Gastroesophageal sphincter (tissue), 4 donors: ENCODE measurements around the gene ITPR2. TPM values are rescaled to one million over a fixed set of nuclear protein-coding genes. Genes with fewer than 3 reads are reported as not detected.

ENCODE experiments used
- ATAC-seq: fragments of 150-250 bp; one replicate; pipeline ENCODE4 v1.9.1; 2016; ENCODE audit warnings: mild to moderate bottlenecking, moderate library complexity
- H3K27ac ChIP-seq, 4 donors: fragments of 200-600 bp; sonication (generic) in 3 of 4; 1 replicate in 3 of 4; 2 replicates in 1 of 4; pipeline ENCODE4 v1.5.1; 2016 to 2019
- H3K27me3 ChIP-seq: fragments of 200-600 bp; sonication (generic); one replicate; pipeline ENCODE4 v1.5.1; 2019
- H3K36me3 ChIP-seq, 2 donors: fragments of 200-600 bp; sonication (generic); one replicate each; pipeline ENCODE4 v1.5.1; 2019; ENCODE audit warnings: control low read depth in 1 of 2
- H3K4me1 ChIP-seq, 3 donors: fragments of 200-600 bp; sonication (generic); 1 replicate in 2 of 3; 2 replicates in 1 of 3; pipeline ENCODE4 v1.5.1; 2016 to 2019; ENCODE audit warnings: control low read depth in 2 of 3
- H3K4me3 ChIP-seq, 2 donors: fragments of 200-600 bp; sonication (generic); one replicate each; pipeline ENCODE4 v1.5.1; 2019; ENCODE audit warnings: mild to moderate bottlenecking in 1 of 2, moderate library complexity in 1 of 2
- H3K9me3 ChIP-seq, 3 donors: fragments of 200-600 bp; sonication (generic); one replicate each; pipeline ENCODE4 v1.5.1; 2017 to 2019; ENCODE audit warnings: control low read depth in 2 of 3
- CTCF ChIP-seq, 4 experiments: fragments of 200-600 bp in 2 of 4; fragments of 450-650 bp in 2 of 4; sonication (generic) in 1 of 4; IDR thresholded peaks; one replicate each; pipeline ENCODE4 v1.5.1; 2017 to 2019; ENCODE audit warnings: antibody characterized with exemption in 4 of 4, mild to moderate bottlenecking in 2 of 4, moderate library complexity in 2 of 4
- EP300 ChIP-seq: sonication (generic); formaldehyde crosslinking; IDR thresholded peaks from one replicate; pipeline ENCODE4 v1.6.1; 2017; ENCODE audit warnings: antibody characterized with exemption, mild to moderate bottlenecking
- POLR2A ChIP-seq, 2 donors: fragments of 450-650 bp; IDR thresholded peaks; one replicate each; pipeline ENCODE4 v1.6.1; 2017; ENCODE audit warnings: antibody characterized with exemption in 2 of 2, mild to moderate bottlenecking in 2 of 2, moderate library complexity in 1 of 2
- POLR2AphosphoS5 ChIP-seq: sonication (generic); formaldehyde crosslinking; IDR thresholded peaks from one replicate; pipeline ENCODE4 v1.6.1; 2017; ENCODE audit warnings: antibody characterized with exemption
- WGBS, 2 donors: methylation state at CpG; one replicate each; pipeline ENCODE4 v1.1.5; 2018; ENCODE audit warnings: low coverage in 1 of 2; 5-methylcytosine and 5-hydroxymethylcytosine counted together
- total RNA-seq, 4 donors: library from RNA; depleted of rRNA; stranded (reverse); fragments of >200 nt; gene quantifications; one replicate each; pipeline ENCODE4 v1.1.0, GENCODE V29; 2016

Gene ITPR2
- total RNA-seq, 4 donors from 2014 or later = 30.8 to 63.0 (median 44.4) TPM

DNA sequence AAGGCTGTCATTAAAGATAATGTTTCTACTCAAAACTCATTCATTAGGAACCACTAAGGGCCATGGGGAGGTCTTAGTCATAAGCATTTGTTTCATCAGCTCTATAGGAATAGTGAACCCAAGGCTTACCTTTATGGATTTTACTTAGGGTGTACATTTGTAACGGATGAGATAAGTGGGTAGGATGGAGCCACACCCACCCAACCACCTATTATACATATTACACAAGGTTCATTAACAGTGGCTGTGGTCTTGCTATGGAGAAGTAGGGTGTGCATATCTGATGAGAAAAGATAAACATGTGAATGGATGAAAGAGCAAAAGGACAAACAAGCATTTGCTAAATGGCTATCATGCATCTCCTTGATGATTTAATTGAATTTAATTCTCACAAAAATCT lies 39.6 kb upstream of the ITPR2 start:
- no peak for ATAC-seq
- Histone ChIP-seq H3K4me3 (no peak overlapping the region), H3K4me1 (peaks cover 0 to 20% (median 0%) of the 10 kb centered on the region in 3 donors), H3K9me3 (no peaks in the 10 kb centered on the region), H3K27me3 (no peaks in the 10 kb centered on the region), H3K27ac (no peak overlapping the region), H3K36me3 (no peaks in the 10 kb centered on the region)
- WGBS, 2 donors = 86 to 89% methylated on average over 1 of the region's 1 CpG
- TF ChIP-seq POLR2A (IDR thresholded peaks at IDR 0.05) (no peak), CTCF (IDR thresholded peaks at IDR 0.05) (no peak), EP300 (no peak), POLR2AphosphoS5 (no peak)

GRCh38 chr12:26871985-26872384 lies 39.0 kb upstream of the ITPR2 start:
- no peaks in the 10 kb centered on the region for H3K27me3 ChIP-seq
- H3K36me3 ChIP-seq = no peaks in the 10 kb centered on the region
- no peak for ATAC-seq
- no peaks in the 10 kb centered on the region for H3K9me3 ChIP-seq
- peaks cover 0 to 17% (median 0%) of the 10 kb centered on the region in 3 donors for H3K4me1 ChIP-seq
- H3K4me3 ChIP-seq = no peak overlapping the region
- TF ChIP-seq POLR2AphosphoS5 (no peak), POLR2A (IDR thresholded peaks at IDR 0.05) (no peak), EP300 (no peak), CTCF (IDR thresholded peaks at IDR 0.05) (no peak)
- H3K27ac ChIP-seq = no peak overlapping the region
- 61 to 75% methylated on average over 2 of the region's 2 CpGs for WGBS, 2 donors

- H3K4me3 ChIP-seq = no peak overlapping the region
- no peak for TF ChIP-seq CTCF (IDR thresholded peaks at IDR 0.05)
- no peak for TF ChIP-seq EP300
- TF ChIP-seq POLR2AphosphoS5 = peak; percentile 22
- TF ChIP-seq POLR2A (IDR thresholded peaks at IDR 0.05) = no peak
- H3K4me1 ChIP-seq = peaks cover 0 to 17% (median 0%) of the 10 kb centered on the region in 3 donors
- WGBS, 2 donors = 18 to 48% methylated on average over 6 to 7 of the region's 11 CpGs
- H3K27ac ChIP-seq = peak overlapping the region in 2 of 4 donors; percentile 2 to 20
- H3K27me3 ChIP-seq = no peaks in the 10 kb centered on the region
- H3K9me3 ChIP-seq = no peaks in the 10 kb centered on the region
- no peaks in the 10 kb centered on the region for H3K36me3 ChIP-seq
- peak; percentile 39 for ATAC-seq
These were observed 37.8 kb upstream of the ITPR2 start for GRCh38 chr12:26870491-26871419.

GRCh38 chr12:26869908-26870459 lies 37.0 kb upstream of the ITPR2 start:
- Histone ChIP-seq H3K4me1 (peaks cover 0 to 17% (median 0%) of the 10 kb centered on the region in 3 donors), H3K27me3 (no peaks in the 10 kb centered on the region), H3K4me3 (no peak overlapping the region), H3K36me3 (no peaks in the 10 kb centered on the region), H3K9me3 (no peaks in the 10 kb centered on the region), H3K27ac (no peak overlapping the region)
- peak; percentile 24 for ATAC-seq
- WGBS, 2 donors = 40 to 64% methylated on average over 1 to 4 of the region's 6 CpGs
- TF ChIP-seq POLR2AphosphoS5 (no peak), CTCF (IDR thresholded peaks at IDR 0.05) (no peak), POLR2A (IDR thresholded peaks at IDR 0.05) (no peak), EP300 (no peak)
